Erythroblast (primary cell): ENCODE data around the gene PLCB3.

ENCODE experiments used
- DNase-seq, 2 experiments: peaks; one replicate each; lab custom pipeline; 2025; lab: John Stamatoyannopoulos, UW
- GATA1 ChIP-seq: IDR thresholded peaks from 2 replicates; pipeline ENCODE4 v1.6.1; 2011; ENCODE audit warnings: low read depth, mild to moderate bottlenecking, control low read depth, low read length, moderate library complexity
- POLR2A ChIP-seq: IDR thresholded peaks from 2 replicates; pipeline ENCODE4 v1.6.1; 2011; ENCODE audit warnings: mild to moderate bottlenecking, low read length

The PLCB3 gene

GRCh38 chr11:64246871-64247728 is 4.2 kb upstream of the PLCB3 start, which contains the start of gene PPP1R14B:
PPP1R14B (minus strand) TSS chr11:64246943; CDS start chr11:64246673, 270 bp downstream.
- TF ChIP-seq GATA1 (no peak), POLR2A (peak; percentile 62)
- peak; percentile 87 to 90 for DNase-seq

GRCh38 chr11:64247729-64248531 is 3.4 kb upstream of the PLCB3 start:
- no peak for TF ChIP-seq POLR2A
- TF ChIP-seq GATA1: no peak
- DNase-seq: no peak

GRCh38 chr11:64248578-64248977 is 2.8 kb upstream of the PLCB3 start:
- no peak for TF ChIP-seq POLR2A
- TF ChIP-seq GATA1: no peak
- no peak for DNase-seq

GRCh38 chr11:64249038-64249437 is 2.3 kb upstream of the PLCB3 start:
- TF ChIP-seq GATA1 (no peak), POLR2A (no peak)
- DNase-seq: no peak

- TF ChIP-seq POLR2A: no peak
- no peak for TF ChIP-seq GATA1
- peak; percentile 47 to 54 for DNase-seq
These were observed 1.5 kb upstream of the PLCB3 start for GRCh38 chr11:64249563-64250414.

- DNase-seq: peak in 1 of 2 experiments; percentile 73
These were observed 815 bp upstream of the PLCB3 start for GRCh38 chr11:64250415-64251015.

GRCh38 chr11:64251753-64252002 is 348 bp downstream of the PLCB3 start:
- peak; percentile 15 for TF ChIP-seq POLR2A
- no peak for TF ChIP-seq GATA1

More at GRCh38 chr11:64250415-64251015, 815 bp upstream of the PLCB3 start:
- TF ChIP-seq GATA1 (no peak), POLR2A (no peak)

GRCh38 chr11:64252003-64252872 is 908 bp downstream of the PLCB3 start:
- TF ChIP-seq GATA1 (no peak), POLR2A (no peak)
- peak; percentile 46 to 70 for DNase-seq

More at GRCh38 chr11:64251753-64252002, 348 bp downstream of the PLCB3 start:
- DNase-seq: no peak

GRCh38 chr11:64253043-64253442 is 1.7 kb downstream of the PLCB3 start:
- no peak for DNase-seq
- TF ChIP-seq POLR2A (no peak), GATA1 (no peak)

- no peak for TF ChIP-seq POLR2A
- TF ChIP-seq GATA1: no peak
- no peak for DNase-seq
These were observed 2.2 kb downstream of the PLCB3 start for GRCh38 chr11:64253481-64253880.

GRCh38 chr11:64254326-64254725 is 3.0 kb downstream of the PLCB3 start:
- DNase-seq: no peak
- TF ChIP-seq POLR2A: no peak
- TF ChIP-seq GATA1: no peak
